ENCODE measurements around the gene EEF1AKMT3. TPM values are rescaled to one million over a fixed set of nuclear protein-coding genes. Genes with fewer than 3 reads are reported as not detected.

EEF1AKMT3 gene
- total and polyA plus RNA-seq, 9 of the 15 experiments (the other 6 are each of a cell fraction or from before 2014, with no cell fraction given): 4.1 to 17.2 (median 7.9) TPM

GRCh38 chr12:57800965-57801364 is 28.6 kb downstream of the EEF1AKMT3 start:
- no TSS peak for BruUV-seq (replicated peaks)
- FAIRE-seq (no peak), ATAC-seq (no peak), DNase-seq (ENCODE audit: extremely low read depth in 1 of 4, low spot score in 3 of 4) (no peak)
- no peak overlapping the region for H3K4me3 ChIP-seq
- no peaks in the 10 kb centered on the region for H3K9me1 ChIP-seq (ENCODE audit: control insufficient read depth, insufficient read depth, low read length)
- peaks cover 50% of the 10 kb centered on the region for H3K36me3 ChIP-seq (ENCODE audit: control insufficient read depth, insufficient read depth, low read length)
- H4K20me1 ChIP-seq (replicated peaks; ENCODE audit: control insufficient read depth, insufficient read depth, low read length): no peaks in the 10 kb centered on the region
- H3K9me3 ChIP-seq (replicated peaks; ENCODE audit: control insufficient read depth, insufficient read depth, low read depth, low read length): no peaks in the 10 kb centered on the region
- no peak overlapping the region for H2AFZ ChIP-seq (ENCODE audit: low read depth, low read length)
- H3K4me2 ChIP-seq (ENCODE audit: insufficient read depth, low read length): no peak overlapping the region
- ChIA-PET CTCF (ENCODE audit: low intra/inter-chr PET ratio) (no interaction called here), POLR2A (interaction anchor here (1.0 to 3.4 kb wide), 3 partner anchors 9 to 18 kb away, joined by 5 to 21 read pairs (median 5); no protein-coding TSS in a partner anchor)
- H3K9ac ChIP-seq (ENCODE audit: insufficient read depth in 1 of 2, low read depth in 2 of 2, low read length in 2 of 2): no peak overlapping the region
- intact Hi-C loops (cut with micrococcal nuclease) (no loop called here), in situ Hi-C loops (cut with MboI) (no loop called here)
- H3K27ac ChIP-seq (ENCODE audit: extremely low read depth, low read depth, low read length): no peak overlapping the region
- no peaks in the 10 kb centered on the region for H3K79me2 ChIP-seq (ENCODE audit: control insufficient read depth, insufficient read depth, low read length)
- TF ChIP-seq KDM2B (CRISPR knock-in tag; IDR thresholded peaks at IDR 0.05): no peak
- no peaks in the 10 kb centered on the region for H3K4me1 ChIP-seq (replicated peaks in 1 of 2; ENCODE audit: control insufficient read depth in 2 of 2, insufficient read depth in 2 of 2, low read length in 2 of 2)
- H3K27me3 ChIP-seq (ENCODE audit: control insufficient read depth in 2 of 2, insufficient read depth in 2 of 2, low read length in 2 of 2): no peaks in the 10 kb centered on the region
- 94% methylated on average over 3 of the region's 3 CpGs for WGBS (ENCODE audit: insufficient coverage, low coverage, missing lambda C conversion rate)

DNA sequence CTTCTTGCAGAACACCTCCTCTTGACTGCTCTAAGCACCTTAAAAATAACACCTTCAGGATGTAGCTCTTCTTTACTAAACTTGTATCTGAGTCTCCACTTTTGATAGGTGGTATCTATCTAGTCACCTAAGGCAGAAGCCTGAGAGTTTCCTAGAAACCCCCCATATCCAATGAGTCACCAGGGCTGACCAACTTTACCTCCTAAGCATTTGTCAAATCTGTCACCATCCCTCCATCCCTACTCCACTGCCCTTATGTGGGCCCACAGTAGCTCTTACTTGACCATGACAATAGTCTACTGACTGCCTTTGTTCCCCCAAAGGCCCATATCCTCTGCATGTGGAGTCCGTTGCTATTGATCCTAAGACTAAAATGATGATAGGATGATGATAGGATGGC is 30.2 kb downstream of the EEF1AKMT3 start:
- Histone ChIP-seq H3K27me3 (ENCODE audit: control insufficient read depth in 2 of 2, insufficient read depth in 2 of 2, low read length in 2 of 2) (no peaks in the 10 kb centered on the region), H2AFZ (ENCODE audit: low read depth, low read length) (no peak overlapping the region), H3K4me3 (no peak overlapping the region), H3K9me1 (ENCODE audit: control insufficient read depth, insufficient read depth, low read length) (no peaks in the 10 kb centered on the region), H3K27ac (ENCODE audit: extremely low read depth, low read depth, low read length) (no peak overlapping the region), H3K4me2 (ENCODE audit: insufficient read depth, low read length) (no peak overlapping the region), H3K9ac (ENCODE audit: insufficient read depth in 1 of 2, low read depth in 2 of 2, low read length in 2 of 2) (no peak overlapping the region), H3K4me1 (replicated peaks in 1 of 2; ENCODE audit: control insufficient read depth in 2 of 2, insufficient read depth in 2 of 2, low read length in 2 of 2) (no peaks in the 10 kb centered on the region), H3K9me3 (replicated peaks; ENCODE audit: control insufficient read depth, insufficient read depth, low read depth, low read length) (no peaks in the 10 kb centered on the region), H3K79me2 (ENCODE audit: control insufficient read depth, insufficient read depth, low read length) (no peaks in the 10 kb centered on the region), H4K20me1 (replicated peaks; ENCODE audit: control insufficient read depth, insufficient read depth, low read length) (no peaks in the 10 kb centered on the region), H3K36me3 (ENCODE audit: control insufficient read depth, insufficient read depth, low read length) (peaks cover 38% of the 10 kb centered on the region)
- intact Hi-C loops (cut with micrococcal nuclease) (loop anchor here (1.0 kb wide), 1 partner anchor 103 kb away; no protein-coding TSS in a partner anchor), in situ Hi-C loops (cut with MboI) (no loop called here)
- TF ChIP-seq RBM39 (optimal IDR thresholded peaks at IDR 0.05; ENCODE audit: low read depth, low read length) (no peak), MEIS2 (IDR thresholded peaks at IDR 0.05; ENCODE audit: partially characterized antibody) (peak; percentile 5), ZBTB33 (CRISPR knock-in tag; IDR thresholded peaks at IDR 0.05) (no peak), BRCA1 (IDR thresholded peaks at IDR 0.05) (no peak), BRCA1 (CRISPR knock-in tag; IDR thresholded peaks at IDR 0.05) (no peak), GTF2E2 (tag; IDR thresholded peaks at IDR 0.05) (no peak)
- BruUV-seq (replicated peaks): no TSS peak
- no peak for FAIRE-seq
- 50% methylated on average over 1 of the region's 1 CpG for WGBS (ENCODE audit: insufficient coverage, low coverage, missing lambda C conversion rate)
- POLR2A ChIA-PET: interaction anchor here (0.6 to 2.5 kb wide), 6 partner anchors 9 to 204 kb away, joined by 3 to 7 read pairs (median 4); partner anchors contain the start of gene AVIL
- no peak for DNase-seq (ENCODE audit: extremely low read depth in 1 of 4, low spot score in 3 of 4)
- CTCF ChIA-PET (ENCODE audit: low intra/inter-chr PET ratio): interaction anchor here (0.7 to 2.7 kb wide), 2 partner anchors 101 to 103 kb away, joined by 3 to 23 read pairs; no protein-coding TSS in a partner anchor
- ATAC-seq: no peak

All from K562 (cell line).